ENCODE data around the gene CWC15.
A peak's percentile ranks its signal among the peaks of the same experiment; 100 is the strongest.
"Not testable (repeated sequence)": the region's sequence is repeated elsewhere in the genome, so short reads cannot be mapped to it uniquely, and the experiment has no call there.

Gene CWC15

DNA sequence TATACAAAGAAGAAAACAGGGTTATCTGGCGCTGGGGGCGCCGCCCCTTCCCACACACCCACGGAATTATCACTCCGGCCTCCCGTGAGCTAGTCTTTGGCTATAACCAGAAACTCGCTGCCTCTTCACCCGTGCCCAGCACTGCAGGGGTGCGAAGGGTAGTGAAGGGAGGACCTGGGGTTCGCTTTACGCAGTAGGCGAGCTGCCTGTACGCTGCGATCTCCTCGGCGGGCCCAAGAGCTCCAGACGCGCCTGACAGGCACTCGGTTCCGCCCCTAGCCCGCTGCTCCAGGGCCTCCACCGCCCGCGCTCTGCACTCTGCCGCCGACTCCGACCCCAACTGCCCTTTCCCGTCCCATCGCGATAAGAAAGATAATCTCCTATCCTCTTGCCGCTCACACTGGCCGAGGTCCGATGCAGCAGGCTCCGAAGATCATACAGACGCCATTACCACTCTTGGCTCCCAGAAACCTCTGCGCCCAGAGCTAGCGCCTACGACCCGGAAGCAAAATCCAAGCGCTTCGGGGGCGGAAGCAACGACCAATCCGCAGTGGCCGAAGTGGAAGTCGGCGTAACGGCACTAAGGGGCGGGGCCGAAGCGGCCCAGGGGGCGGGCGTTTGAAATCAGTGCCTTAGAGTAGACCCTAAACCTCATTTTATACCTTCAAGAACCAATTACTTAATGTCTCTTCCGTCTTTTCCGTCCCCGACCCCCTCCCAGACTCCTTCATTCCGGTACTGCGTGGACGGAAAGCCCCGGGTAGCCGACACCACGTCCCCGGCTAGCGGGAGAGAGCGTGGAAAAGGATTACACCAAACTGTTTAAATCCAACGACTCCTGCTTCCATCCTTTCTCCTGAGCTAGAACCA, at the start of gene CWC15, which contains the start of gene KDM4D:
Gene CWC15 (minus strand): TSS at position 458 of the 870 bp plus-strand sequence. CDS start 1,371 bp downstream, outside the sequence.
Gene KDM4D (plus strand): TSS at position 611 of the 870 bp plus-strand sequence. CDS start 23,664 bp downstream, outside the sequence.
- Mint-ChIP-seq H3K4me1 (peaks cover 12% of the 10 kb centered on the region), H3K9me3 (peaks cover 4% of the 10 kb centered on the region), H3K27ac (peak within 1 kb of the TSS; percentile 90), H3K36me3 (peaks cover 46% of the 10 kb centered on the region), H3K4me3 (peak within 1 kb of the TSS; percentile 82)
- ATAC-seq (peak; percentile 100), DNase-seq (ENCODE audit: low spot score in 2 of 2) (peak; percentile 83 to 94)

DNA sequence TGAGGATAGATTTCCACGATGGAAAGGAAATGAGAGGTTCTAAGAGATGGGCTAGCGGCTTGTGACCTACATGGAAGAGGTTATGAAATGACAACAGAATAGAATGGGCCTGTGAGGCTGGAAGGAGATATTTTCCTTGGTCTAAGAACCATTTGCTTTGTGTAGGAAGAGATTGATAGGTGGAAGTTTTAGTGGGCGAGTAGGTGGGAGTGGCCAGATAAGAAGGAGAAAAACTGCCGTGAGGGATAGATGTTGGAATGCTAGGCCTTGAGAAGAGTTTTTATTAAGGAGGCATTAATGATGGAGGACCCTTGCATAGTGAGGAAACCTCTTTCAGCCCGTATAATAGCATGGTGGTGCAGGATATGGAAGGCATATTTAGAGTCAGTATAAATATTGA, 48.1 kb upstream of the CWC15 start:
- ATAC-seq; H3K36me3 Mint-ChIP-seq; H3K27ac Mint-ChIP-seq; H3K4me1 Mint-ChIP-seq; DNase-seq (ENCODE audit: low spot score in 2 of 2); H3K9me3 Mint-ChIP-seq; H3K4me3 Mint-ChIP-seq: not testable (repeated sequence)

DNA sequence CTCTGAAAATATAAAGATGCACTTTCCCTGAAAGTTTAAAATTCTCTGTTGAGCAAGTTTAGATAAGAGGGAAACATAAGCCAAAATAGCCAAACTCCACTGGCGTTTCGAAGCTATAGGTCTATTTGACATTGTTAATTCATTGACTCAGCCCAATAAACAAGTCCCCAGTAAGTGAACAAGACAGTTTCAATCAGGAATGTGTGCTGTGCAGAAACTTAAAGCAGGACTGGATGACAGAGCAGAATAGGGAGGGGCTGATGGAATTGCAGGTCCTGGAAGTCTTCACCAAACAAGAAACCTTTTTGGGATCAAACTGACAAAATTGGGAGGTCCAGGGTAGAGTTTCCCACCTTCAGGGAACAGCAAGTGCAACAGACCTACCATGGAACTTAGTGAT, 42.8 kb upstream of the CWC15 start:
- Mint-ChIP-seq H3K9me3 (no peaks in the 10 kb centered on the region), H3K36me3 (no peaks in the 10 kb centered on the region), H3K27ac (no peak overlapping the region), H3K4me3 (no peak overlapping the region), H3K4me1 (no peaks in the 10 kb centered on the region)
- ATAC-seq = no peak
- DNase-seq (ENCODE audit: low spot score in 2 of 2) = no peak

DNA sequence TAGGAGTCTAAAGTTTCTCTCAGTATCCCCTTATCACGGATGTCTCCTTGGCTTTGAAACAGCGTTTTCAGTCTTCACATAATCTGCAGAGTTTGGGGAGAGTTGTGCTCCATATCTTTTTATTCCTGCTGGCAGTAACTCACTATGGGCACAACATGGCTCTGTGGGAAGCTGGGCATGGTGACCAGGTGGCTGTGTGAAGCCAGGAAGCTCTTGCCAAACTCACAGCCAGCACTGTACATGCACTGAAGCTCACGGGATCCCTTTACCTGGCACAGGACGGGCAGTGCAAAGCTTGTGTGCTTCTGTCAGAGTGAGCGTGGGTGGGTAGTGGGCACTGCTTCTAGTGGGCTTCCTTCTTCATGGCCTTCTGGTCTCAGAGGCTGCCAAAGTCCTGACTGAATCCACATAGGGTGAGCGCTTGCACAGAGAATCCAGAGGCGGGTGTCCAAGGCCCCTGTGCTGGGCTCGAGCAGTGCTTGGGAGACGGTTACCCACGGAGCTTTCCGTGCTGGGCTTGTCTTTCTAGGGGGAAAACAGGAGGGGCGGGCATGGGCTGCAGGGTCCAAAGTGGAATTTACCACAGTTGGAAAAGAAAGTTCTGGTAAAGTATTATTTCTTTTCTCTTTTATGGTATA, 40.9 kb upstream of the CWC15 start:
- no peak for ATAC-seq
- H3K4me1 Mint-ChIP-seq = no peaks in the 10 kb centered on the region
- no peaks in the 10 kb centered on the region for H3K9me3 Mint-ChIP-seq
- H3K27ac Mint-ChIP-seq = no peak overlapping the region
- no peak for DNase-seq (ENCODE audit: low spot score in 2 of 2)
- no peaks in the 10 kb centered on the region for H3K36me3 Mint-ChIP-seq
- no peak overlapping the region for H3K4me3 Mint-ChIP-seq

DNA sequence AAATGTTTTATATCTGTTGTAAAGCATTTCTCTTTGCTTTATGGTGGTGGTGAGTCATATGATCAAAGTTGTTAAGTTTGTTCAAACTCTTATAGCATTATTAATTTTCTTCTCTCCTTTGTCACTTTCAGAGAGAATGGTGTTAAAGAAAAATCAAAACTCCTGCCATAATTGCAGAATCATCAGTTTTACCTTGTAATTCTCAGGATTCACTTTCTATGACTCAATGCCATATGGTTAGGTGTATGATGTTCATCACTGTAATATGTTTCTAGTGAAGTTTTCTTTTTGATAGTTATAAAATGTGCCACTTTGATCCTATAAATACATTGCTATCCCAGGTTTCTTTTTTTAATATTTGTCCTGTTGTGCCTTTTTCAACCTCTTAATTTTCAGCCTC, 38.0 kb upstream of the CWC15 start:
- H3K4me1 Mint-ChIP-seq = no peaks in the 10 kb centered on the region
- DNase-seq (ENCODE audit: low spot score in 2 of 2) = no peak
- no peak for ATAC-seq
- H3K4me3 Mint-ChIP-seq = no peak overlapping the region
- no peaks in the 10 kb centered on the region for H3K36me3 Mint-ChIP-seq
- H3K9me3 Mint-ChIP-seq = no peaks in the 10 kb centered on the region
- no peak overlapping the region for H3K27ac Mint-ChIP-seq

DNA sequence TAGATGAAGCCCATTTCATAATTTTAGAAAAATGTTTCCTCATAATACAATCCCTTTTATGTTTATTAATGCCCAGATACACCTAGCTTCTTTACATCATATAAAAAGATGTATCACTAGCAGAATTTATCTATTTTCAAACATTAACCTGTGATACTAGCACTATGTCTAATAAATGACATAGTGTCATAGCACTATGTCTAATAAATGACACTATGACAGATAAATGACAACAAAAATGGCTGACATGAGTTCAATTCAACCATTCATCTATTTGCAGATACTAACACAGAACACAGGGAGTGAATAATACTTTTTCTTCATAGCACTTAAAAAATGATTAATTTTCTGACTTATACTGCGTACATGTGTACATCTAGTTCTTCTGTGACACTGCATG, 32.3 kb upstream of the CWC15 start:
- H3K36me3 Mint-ChIP-seq = no peaks in the 10 kb centered on the region

DNA sequence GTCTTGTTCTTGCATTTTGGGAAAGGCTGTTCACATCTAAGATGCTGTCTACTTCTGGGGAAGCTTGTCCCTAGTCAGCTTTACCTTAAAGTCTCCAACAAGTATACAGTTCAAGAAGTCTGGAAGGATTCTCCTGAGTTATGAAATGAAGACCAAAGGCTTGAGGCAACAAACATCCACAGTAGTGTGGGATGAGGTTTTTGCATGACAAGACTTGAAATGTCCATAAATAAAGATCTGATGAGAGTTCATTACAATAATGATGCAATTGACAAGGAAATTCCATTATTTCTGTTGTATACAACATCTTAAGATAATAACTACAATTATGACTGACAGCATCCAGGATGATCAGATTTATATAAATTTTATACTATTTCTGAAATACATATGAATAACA, 30.4 kb upstream of the CWC15 start:
- Mint-ChIP-seq H3K27ac (no peak overlapping the region), H3K4me1 (no peaks in the 10 kb centered on the region), H3K36me3 (no peaks in the 10 kb centered on the region), H3K4me3 (no peak overlapping the region), H3K9me3 (no peaks in the 10 kb centered on the region)
- ATAC-seq (no peak), DNase-seq (ENCODE audit: low spot score in 2 of 2) (no peak)

More for the DNA sequence above, 32.3 kb upstream of the CWC15 start:
- DNase-seq (ENCODE audit: low spot score in 2 of 2) (no peak), ATAC-seq (no peak)
- no peak overlapping the region for H3K27ac Mint-ChIP-seq
- no peak overlapping the region for H3K4me3 Mint-ChIP-seq
- H3K9me3 Mint-ChIP-seq = no peaks in the 10 kb centered on the region
- H3K4me1 Mint-ChIP-seq = no peaks in the 10 kb centered on the region

DNA sequence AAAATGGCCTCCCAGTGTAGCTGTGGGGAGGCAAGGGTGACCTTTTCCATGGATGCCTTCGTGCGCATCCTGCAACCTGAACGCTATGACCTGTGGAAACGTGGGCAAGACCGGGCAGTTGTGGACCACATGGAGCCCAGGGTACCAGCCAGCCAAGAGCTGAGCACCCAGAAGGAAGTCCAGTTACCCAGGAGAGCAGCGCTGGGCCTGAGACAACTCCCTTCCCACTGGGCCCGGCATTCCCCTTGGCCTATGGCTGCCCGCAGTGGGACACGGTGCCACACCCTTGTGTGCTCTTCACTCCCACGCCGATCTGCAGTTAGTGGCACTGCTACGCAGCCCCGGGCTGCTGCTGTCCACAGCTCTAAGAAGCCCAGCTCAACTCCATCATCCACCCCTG, 24.9 kb upstream of the CWC15 start:
- ATAC-seq (no peak), DNase-seq (ENCODE audit: low spot score in 2 of 2) (no peak)
- Mint-ChIP-seq H3K4me3 (no peak overlapping the region), H3K9me3 (no peaks in the 10 kb centered on the region), H3K36me3 (no peaks in the 10 kb centered on the region), H3K4me1 (no peaks in the 10 kb centered on the region), H3K27ac (no peak overlapping the region)

DNA sequence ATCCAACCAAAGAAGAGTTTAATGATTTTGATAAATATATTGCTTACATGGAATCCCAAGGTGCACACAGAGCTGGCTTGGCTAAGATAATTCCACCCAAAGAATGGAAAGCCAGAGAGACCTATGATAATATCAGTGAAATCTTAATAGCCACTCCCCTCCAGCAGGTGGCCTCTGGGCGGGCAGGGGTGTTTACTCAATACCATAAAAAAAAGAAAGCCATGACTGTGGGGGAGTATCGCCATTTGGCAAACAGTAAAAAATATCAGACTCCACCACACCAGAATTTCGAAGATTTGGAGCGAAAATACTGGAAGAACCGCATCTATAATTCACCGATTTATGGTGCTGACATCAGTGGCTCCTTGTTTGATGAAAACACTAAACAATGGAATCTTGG, 24.1 kb upstream of the CWC15 start:
- ATAC-seq (no peak), DNase-seq (ENCODE audit: low spot score in 2 of 2) (no peak)
- Mint-ChIP-seq H3K4me1 (no peaks in the 10 kb centered on the region), H3K4me3 (no peak overlapping the region), H3K9me3 (no peaks in the 10 kb centered on the region), H3K36me3 (no peaks in the 10 kb centered on the region), H3K27ac (no peak overlapping the region)

DNA sequence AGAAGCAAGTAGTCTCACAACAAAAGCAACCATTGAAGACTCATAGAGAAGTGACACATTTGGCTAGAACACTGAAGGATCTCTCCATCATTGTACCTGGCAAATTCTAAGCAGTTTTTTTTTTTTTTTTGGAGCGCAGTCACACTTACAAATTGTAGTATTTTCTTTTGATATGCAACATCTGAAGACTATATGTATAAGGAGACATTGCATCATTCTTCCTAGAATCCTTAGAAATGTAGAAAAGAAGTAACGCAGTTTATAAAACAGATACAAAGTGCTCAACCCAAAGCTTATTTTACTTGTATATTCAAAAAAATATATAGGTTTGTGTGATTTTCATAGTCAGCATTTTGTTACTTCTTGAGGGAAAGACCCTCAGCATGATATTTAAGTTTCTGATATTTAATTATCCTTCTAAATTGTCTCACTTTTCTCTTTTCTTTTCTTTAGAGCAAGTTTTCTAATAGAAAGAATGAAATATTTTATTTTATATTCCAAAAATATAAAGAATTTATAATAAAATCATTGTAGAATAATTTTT, 20.1 kb upstream of the CWC15 start:
- no peak overlapping the region for H3K4me3 Mint-ChIP-seq
- no peaks in the 10 kb centered on the region for H3K9me3 Mint-ChIP-seq
- no peaks in the 10 kb centered on the region for H3K36me3 Mint-ChIP-seq
- no peak overlapping the region for H3K27ac Mint-ChIP-seq
- ATAC-seq (no peak), DNase-seq (ENCODE audit: low spot score in 2 of 2) (no peak)
- no peaks in the 10 kb centered on the region for H3K4me1 Mint-ChIP-seq

DNA sequence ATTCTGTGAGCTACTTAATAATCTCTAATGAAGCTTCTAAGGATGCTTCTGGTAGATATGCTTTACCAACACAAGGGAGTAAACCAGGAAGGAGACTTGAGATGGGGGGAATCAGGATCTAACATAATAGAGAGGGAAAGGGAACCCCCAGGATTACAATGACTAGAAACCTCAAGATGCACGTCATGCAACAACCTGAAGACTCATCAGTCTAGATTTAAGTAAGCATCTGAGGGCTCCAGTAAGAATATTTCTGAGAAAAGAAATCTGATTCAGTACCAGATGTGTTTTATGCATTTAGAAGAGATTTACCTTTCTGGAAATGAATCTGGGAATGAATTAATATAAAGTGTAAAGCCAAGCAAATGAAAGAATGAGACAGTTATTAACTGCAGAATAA, 15.4 kb upstream of the CWC15 start:
- no peak overlapping the region for H3K27ac Mint-ChIP-seq
- peak; percentile 76 for ATAC-seq
- no peak for DNase-seq (ENCODE audit: low spot score in 2 of 2)

DNA sequence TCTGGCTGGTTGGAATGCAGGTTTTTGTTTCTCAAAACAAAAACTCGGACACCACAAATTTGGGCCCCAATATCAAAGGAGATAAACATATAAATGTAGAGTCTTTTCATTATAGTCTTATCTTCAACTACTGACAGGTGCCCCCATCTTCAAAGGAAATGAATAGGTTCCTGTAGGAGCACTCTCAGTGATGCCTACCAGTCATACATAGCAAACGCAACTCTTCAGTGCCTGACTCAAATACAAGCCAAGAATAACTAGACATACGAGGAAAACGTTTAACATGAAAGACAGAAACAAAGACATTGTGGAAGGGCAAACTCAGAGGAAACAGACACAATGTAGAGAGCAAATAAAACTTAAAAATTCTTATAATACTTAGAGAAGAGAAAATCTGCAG, 14.0 kb upstream of the CWC15 start:
- no peak for DNase-seq (ENCODE audit: low spot score in 2 of 2)
- Mint-ChIP-seq H3K4me1 (no peaks in the 10 kb centered on the region), H3K9me3 (no peaks in the 10 kb centered on the region), H3K36me3 (no peaks in the 10 kb centered on the region), H3K4me3 (no peak overlapping the region), H3K27ac (no peak overlapping the region)
- ATAC-seq = no peak

More for the DNA sequence above, 15.4 kb upstream of the CWC15 start:
- no peaks in the 10 kb centered on the region for H3K36me3 Mint-ChIP-seq
- H3K9me3 Mint-ChIP-seq = no peaks in the 10 kb centered on the region
- H3K4me3 Mint-ChIP-seq = no peak overlapping the region
- no peaks in the 10 kb centered on the region for H3K4me1 Mint-ChIP-seq

DNA sequence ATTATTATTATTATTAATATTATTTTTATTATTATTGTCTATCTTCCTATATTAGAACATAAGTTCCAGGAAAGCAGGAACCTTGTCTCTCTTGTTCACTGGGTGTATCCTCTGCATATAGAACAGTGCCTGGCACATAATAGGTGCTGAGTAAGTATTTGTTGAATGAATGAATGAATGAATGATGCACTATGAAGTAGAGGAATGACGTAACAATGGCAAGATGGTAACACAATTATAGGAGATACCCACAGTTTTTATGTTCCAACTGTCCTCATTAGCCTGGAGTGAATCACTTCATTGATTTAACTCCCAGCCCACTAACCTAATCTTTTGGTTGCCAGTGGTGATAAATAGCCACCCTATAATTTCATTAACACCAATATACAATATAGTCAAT, 2.2 kb upstream of the CWC15 start:
- Mint-ChIP-seq H3K27ac (no peak overlapping the region), H3K9me3 (peaks cover 4% of the 10 kb centered on the region), H3K4me1 (peaks cover 5% of the 10 kb centered on the region), H3K36me3 (peaks cover 24% of the 10 kb centered on the region), H3K4me3 (peak overlapping the region; percentile 82)
- ATAC-seq (no peak), DNase-seq (ENCODE audit: low spot score in 2 of 2) (no peak)

DNA sequence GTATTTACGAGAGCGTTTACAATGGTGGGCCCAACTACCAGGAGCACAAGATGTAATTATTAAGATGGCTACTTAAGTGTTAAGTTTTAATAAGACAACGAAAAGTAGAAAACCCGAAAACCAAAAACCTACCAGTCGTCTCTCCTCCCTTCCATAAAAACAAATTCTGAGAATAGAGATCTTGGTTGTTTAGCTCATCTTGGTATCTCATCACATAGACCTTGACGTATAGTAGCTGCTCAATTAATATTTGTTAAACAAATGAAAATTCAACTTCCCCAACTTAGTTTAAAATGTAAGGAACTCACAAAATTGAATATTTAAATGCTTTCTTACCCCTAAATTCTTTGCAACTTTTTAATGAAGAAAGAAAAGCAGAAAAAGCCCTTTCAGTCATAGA, 822 bp upstream of the CWC15 start:
- ATAC-seq (no peak), DNase-seq (ENCODE audit: low spot score in 2 of 2) (no peak)
- Mint-ChIP-seq H3K27ac (peak overlapping the region; percentile 90), H3K36me3 (peaks cover 38% of the 10 kb centered on the region), H3K4me1 (peaks cover 7% of the 10 kb centered on the region), H3K9me3 (peaks cover 4% of the 10 kb centered on the region), H3K4me3 (peak overlapping the region; percentile 82)

DNA sequence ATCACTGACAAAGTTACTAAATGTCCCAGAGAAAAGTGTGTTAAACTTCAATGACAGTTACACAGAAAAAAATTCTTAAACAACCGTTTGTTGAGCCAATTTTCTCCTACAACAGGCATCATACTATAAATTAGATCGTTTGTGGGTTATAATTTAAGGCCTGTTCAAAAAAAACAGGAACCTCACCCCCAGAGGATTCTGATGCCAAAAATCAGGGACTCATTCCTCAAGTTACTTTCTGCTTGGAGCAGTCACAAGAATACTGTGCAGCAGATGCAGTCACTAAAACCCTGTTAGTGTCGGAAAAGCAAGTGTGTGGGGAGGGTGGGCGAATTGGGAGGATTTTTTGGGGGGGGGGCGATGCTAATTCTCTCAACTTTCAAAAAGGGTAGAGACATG, 657 bp downstream of the CWC15 start:
- H3K9me3 Mint-ChIP-seq = peaks cover 4% of the 10 kb centered on the region
- peak overlapping the region; percentile 90 for H3K27ac Mint-ChIP-seq
- peaks cover 53% of the 10 kb centered on the region for H3K36me3 Mint-ChIP-seq
- peaks cover 12% of the 10 kb centered on the region for H3K4me1 Mint-ChIP-seq
- DNase-seq (ENCODE audit: low spot score in 2 of 2) = no peak
- peak overlapping the region; percentile 82 for H3K4me3 Mint-ChIP-seq
- ATAC-seq = no peak
